ENCODE measurements around the gene PLPP4.

DNA sequence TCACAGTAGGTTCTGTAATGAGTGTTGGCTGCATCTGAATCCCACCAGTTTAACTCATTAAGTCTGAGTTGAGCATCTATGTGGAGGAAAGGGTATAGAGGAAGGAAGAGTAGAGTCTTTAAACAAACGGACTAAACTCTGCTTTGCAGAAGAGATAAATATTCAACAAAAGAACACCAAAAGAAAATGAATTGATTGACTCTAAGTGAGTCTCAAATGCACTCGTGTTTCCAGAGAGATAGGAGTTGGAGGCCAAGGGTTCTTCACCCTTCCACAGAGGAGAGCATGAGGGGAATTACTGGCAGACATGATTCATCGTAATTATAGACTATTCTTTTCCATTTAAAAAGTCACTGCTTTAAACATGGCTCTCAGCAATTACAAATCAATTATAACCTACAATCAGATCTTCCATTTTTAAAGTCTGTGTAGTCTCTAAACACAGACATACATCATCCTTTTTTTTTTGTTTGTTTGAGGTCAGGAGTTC is 56.3 kb downstream of the PLPP4 start:
- TF ChIP-seq, protein P1, sequence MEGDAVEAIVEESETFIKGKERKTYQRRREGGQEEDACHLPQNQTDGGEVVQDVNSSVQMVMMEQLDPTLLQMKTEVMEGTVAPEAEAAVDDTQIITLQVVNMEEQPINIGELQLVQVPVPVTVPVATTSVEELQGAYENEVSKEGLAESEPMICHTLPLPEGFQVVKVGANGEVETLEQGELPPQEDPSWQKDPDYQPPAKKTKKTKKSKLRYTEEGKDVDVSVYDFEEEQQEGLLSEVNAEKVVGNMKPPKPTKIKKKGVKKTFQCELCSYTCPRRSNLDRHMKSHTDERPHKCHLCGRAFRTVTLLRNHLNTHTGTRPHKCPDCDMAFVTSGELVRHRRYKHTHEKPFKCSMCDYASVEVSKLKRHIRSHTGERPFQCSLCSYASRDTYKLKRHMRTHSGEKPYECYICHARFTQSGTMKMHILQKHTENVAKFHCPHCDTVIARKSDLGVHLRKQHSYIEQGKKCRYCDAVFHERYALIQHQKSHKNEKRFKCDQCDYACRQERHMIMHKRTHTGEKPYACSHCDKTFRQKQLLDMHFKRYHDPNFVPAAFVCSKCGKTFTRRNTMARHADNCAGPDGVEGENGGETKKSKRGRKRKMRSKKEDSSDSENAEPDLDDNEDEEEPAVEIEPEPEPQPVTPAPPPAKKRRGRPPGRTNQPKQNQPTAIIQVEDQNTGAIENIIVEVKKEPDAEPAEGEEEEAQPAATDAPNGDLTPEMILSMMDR (IDR thresholded peaks at IDR 0.05): no peak
- TF ChIP-seq POLR2AphosphoS5 (IDR thresholded peaks at IDR 0.05) (no peak), POLR2A (IDR thresholded peaks at IDR 0.05) (no peak)

Data from prostate gland (tissue), 2 donors.